ENCODE data around the gene LCE6A.
A peak's percentile ranks its signal among the peaks of the same experiment; 100 is the strongest.

Gene LCE6A

DNA sequence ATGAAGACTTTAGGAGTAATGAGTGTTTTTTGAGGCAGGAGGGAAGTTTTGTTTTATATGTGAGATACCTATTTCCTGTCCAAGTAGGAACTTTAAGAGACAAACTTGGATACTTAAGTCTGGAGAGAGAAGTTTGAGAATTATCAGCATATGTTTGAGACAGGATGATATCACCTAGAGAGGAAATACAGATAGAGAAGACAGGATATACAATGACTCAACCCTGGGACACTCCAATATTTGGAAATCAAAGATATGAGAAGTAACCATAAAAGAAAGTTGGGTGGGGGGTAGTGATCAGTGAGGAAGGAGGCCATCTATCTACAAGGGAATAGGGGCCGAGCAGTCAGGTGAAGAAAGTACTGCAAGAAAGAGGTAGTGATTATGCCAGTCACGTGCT lies 23.7 kb downstream of the LCE6A start:
- DNase-seq (ENCODE audit: extremely low read depth, insufficient read length), result no peak
- Histone ChIP-seq H3K36me3 (ENCODE audit: control insufficient read depth, insufficient read depth, low read length) (no peaks in the 10 kb centered on the region), H3K27me3 (replicated peaks; ENCODE audit: control insufficient read depth, insufficient read depth, low read length) (no peaks in the 10 kb centered on the region; the same call in 1 of the 2 replicates), H3K4me3 (replicated peaks; ENCODE audit: low read depth, low read length) (no peak overlapping the region)
- TF ChIP-seq, protein P1, sequence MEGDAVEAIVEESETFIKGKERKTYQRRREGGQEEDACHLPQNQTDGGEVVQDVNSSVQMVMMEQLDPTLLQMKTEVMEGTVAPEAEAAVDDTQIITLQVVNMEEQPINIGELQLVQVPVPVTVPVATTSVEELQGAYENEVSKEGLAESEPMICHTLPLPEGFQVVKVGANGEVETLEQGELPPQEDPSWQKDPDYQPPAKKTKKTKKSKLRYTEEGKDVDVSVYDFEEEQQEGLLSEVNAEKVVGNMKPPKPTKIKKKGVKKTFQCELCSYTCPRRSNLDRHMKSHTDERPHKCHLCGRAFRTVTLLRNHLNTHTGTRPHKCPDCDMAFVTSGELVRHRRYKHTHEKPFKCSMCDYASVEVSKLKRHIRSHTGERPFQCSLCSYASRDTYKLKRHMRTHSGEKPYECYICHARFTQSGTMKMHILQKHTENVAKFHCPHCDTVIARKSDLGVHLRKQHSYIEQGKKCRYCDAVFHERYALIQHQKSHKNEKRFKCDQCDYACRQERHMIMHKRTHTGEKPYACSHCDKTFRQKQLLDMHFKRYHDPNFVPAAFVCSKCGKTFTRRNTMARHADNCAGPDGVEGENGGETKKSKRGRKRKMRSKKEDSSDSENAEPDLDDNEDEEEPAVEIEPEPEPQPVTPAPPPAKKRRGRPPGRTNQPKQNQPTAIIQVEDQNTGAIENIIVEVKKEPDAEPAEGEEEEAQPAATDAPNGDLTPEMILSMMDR (IDR thresholded peaks at IDR 0.05; ENCODE audit: insufficient read depth, low read length, poor library complexity, severe bottlenecking), result no peak

DNA sequence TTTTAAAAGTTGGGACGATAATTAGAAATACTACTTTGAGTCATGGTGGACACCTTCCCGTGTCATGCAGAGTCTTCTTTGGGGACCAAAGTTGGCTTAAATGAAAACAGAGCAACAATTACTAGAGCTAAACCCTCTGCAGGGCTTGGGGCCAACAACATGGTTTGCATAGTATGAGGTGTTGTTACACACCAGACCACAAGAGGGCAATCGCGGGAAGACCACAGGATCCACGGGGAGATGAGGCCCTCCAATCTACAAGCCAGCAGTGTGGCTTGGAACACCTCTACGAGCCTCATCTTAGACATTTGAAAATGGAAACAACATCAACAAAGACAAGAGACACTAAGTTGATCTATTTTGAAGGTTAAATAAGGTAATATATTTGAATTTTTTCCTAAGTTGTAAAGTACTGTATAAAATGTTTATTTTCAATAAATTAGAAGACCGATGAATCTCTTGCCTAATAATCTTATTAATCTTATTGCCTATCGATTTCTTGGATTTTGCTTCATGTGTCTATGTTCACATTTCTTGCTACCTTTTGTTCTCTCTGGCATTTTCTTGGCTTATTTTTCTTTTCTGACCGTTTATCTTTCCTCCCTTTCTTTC lies 27.3 kb downstream of the LCE6A start:
- TF ChIP-seq, protein P1 (IDR thresholded peaks at IDR 0.05; ENCODE audit: insufficient read depth, low read length, poor library complexity, severe bottlenecking), result peak; percentile 81
- Histone ChIP-seq H3K36me3 (ENCODE audit: control insufficient read depth, insufficient read depth, low read length) (no peaks in the 10 kb centered on the region), H3K4me3 (replicated peaks; ENCODE audit: low read depth, low read length) (no peak overlapping the region), H3K27me3 (replicated peaks; ENCODE audit: control insufficient read depth, insufficient read depth, low read length) (no peaks in the 10 kb centered on the region; the same call in 1 of the 2 replicates)
- DNase-seq (ENCODE audit: extremely low read depth, insufficient read length), result no peak

DNA sequence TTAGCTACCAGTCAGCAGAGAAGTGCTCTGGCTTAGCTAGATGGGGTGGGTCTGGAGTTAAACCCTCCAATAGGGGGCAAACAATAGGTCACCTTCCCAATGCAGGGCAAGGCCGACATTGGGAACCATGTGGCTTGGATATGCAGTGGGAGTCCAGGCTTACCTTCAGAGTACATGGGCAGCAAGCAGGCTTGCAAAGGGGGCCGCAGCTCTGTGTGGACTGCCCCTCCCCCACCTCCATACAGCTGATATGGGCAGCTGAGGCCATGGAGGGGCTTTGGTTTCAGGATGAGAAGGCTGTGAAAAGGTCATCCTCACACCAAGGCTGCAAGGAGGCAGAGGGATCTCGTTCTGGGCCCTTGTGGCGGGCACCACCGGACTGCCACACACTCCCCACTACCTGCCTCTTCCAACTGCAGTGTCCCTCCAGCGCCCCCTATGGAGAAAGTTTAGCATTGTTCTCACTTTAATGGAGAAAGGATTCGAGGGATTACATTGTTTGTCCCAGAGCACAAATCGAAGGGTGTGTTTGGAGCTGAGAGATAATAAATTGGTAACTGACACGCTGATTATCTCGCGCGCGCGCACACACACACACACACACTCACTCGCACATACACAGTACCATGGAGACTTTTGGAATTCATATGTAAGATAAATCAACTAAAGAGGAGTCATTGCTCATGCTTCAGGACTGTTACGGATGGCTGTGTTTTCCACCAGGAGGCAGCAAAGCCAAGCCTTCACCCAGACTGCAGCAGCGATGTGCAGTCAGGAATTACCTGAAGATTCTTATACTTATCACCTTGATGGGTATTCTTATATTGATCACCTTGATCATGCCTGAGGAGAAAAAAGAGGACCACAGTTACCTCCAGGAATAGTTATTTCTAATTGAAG lies 28.4 kb downstream of the LCE6A start:
- Histone ChIP-seq H3K36me3 (ENCODE audit: control insufficient read depth, insufficient read depth, low read length) (no peaks in the 10 kb centered on the region), H3K4me3 (replicated peaks; ENCODE audit: low read depth, low read length) (no peak overlapping the region), H3K27me3 (replicated peaks; ENCODE audit: control insufficient read depth, insufficient read depth, low read length) (no peaks in the 10 kb centered on the region; the same call in 1 of the 2 replicates)
- DNase-seq (ENCODE audit: extremely low read depth, insufficient read length), result no peak
- TF ChIP-seq, protein P1 (IDR thresholded peaks at IDR 0.05; ENCODE audit: insufficient read depth, low read length, poor library complexity, severe bottlenecking), result peak; percentile 39

DNA sequence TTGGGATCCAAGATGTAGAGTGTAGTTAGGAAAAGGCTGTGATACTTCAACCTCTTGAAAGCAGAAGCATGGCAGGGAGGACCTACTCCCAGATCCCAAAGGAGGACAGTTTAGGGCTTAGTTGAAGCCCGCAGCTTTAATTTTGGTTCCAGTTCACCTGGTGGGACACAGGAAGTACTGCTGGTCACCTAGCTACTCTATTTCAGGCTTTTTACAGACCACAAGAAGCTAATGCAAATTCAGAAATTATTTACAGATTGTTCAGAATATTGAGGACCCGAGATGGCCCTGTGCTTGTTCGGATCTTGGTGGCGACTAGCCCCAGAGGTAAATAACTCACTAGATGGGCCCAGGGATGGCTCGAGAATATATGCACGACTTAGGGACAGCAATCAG lies 29.1 kb downstream of the LCE6A start:
- no peaks in the 10 kb centered on the region for H3K36me3 ChIP-seq (ENCODE audit: control insufficient read depth, insufficient read depth, low read length)
- TF ChIP-seq, protein P1 (IDR thresholded peaks at IDR 0.05; ENCODE audit: insufficient read depth, low read length, poor library complexity, severe bottlenecking), result no peak
- no peak for DNase-seq (ENCODE audit: extremely low read depth, insufficient read length)
- H3K27me3 ChIP-seq (replicated peaks; ENCODE audit: control insufficient read depth, insufficient read depth, low read length), result no peaks in the 10 kb centered on the region; the same call in 1 of the 2 replicates
- no peak overlapping the region for H3K4me3 ChIP-seq (replicated peaks; ENCODE audit: low read depth, low read length)

DNA sequence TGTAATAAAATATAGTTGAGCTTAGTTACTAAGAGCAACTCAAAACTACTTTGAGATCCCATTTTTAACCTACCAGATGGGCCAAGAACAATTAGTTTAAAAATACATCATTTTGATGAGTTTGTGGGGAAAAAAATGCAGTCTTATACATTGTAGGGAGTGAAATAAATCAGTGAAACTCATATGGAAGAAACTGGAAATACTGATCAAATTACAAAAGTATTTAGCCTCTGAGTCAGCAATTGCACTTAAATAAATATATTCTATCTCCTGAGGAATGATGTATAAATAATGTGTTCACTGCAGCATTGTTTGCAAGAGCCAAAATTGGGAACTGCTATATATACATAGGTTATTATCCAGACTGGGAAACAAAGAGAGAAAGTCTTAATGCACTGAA lies 30.8 kb downstream of the LCE6A start:
- Histone ChIP-seq H3K27me3 (replicated peaks; ENCODE audit: control insufficient read depth, insufficient read depth, low read length) (no peaks in the 10 kb centered on the region), H3K4me3 (replicated peaks; ENCODE audit: low read depth, low read length) (no peak overlapping the region), H3K36me3 (ENCODE audit: control insufficient read depth, insufficient read depth, low read length) (no peaks in the 10 kb centered on the region)
- TF ChIP-seq, protein P1 (IDR thresholded peaks at IDR 0.05; ENCODE audit: insufficient read depth, low read length, poor library complexity, severe bottlenecking), result no peak
- DNase-seq (ENCODE audit: extremely low read depth, insufficient read length), result no peak
